ENCODE measurements around the gene MAPKAPK2.
"Not testable (repeated sequence)": the region's sequence is repeated elsewhere in the genome, so short reads cannot be mapped to it uniquely, and the experiment has no call there.

Gene MAPKAPK2

DNA sequence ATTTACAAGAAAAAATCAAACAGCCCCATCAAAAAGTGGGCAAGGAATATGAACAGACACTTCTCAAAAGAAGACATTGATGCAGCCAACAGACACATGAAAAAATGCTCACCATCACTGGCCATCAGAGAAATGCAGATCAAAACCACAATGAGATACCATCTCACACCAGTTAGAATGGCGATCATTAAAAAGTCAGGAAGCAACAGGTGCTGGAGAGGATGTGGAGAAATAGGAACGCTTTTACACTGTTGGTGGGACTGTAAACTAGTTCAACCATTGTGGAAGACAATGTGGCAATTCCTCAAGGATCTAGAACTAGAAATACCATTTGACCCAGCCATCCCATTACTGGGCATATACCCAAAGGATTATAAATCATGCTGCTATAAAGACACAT is 42.6 kb upstream of the MAPKAPK2 start:
- not testable (repeated sequence) for H3K9ac ChIP-seq (ENCODE audit: low read length)

GRCh38 chr1:206643118-206643698 is 41.5 kb upstream of the MAPKAPK2 start:
- no peak for DNase-seq
- Histone ChIP-seq H3K4ac (ENCODE audit: low read depth, low read length) (no peak overlapping the region), H2BK15ac (replicated peaks; ENCODE audit: low read depth) (no peak overlapping the region), H3K79me1 (ENCODE audit: low read length) (no peaks in the 10 kb centered on the region), H3K4me2 (ENCODE audit: low read length) (no peak overlapping the region), H3K4me1 (ENCODE audit: control insufficient read depth, low read depth, low read length) (no peaks in the 10 kb centered on the region), H3K9ac (ENCODE audit: low read length) (no peak overlapping the region), H2AK5ac (ENCODE audit: low read length) (no peak overlapping the region), H3K4me3 (ENCODE audit: low read length) (no peak overlapping the region), H4K5ac (ENCODE audit: low read length) (no peak overlapping the region), H3K36me3 (ENCODE audit: control insufficient read depth, insufficient read depth, low read length) (peaks cover 3% of the 10 kb centered on the region), H3K23ac (ENCODE audit: low read length) (no peak overlapping the region), H3K79me2 (ENCODE audit: control insufficient read depth, insufficient read depth, low read length) (no peaks in the 10 kb centered on the region), H2BK120ac (ENCODE audit: low read depth, low read length) (no peak overlapping the region), H3K27me3 (ENCODE audit: insufficient read depth, low read length, poor library complexity) (no peaks in the 10 kb centered on the region), H4K8ac (ENCODE audit: low read depth, low read length) (no peak overlapping the region), H3K56ac (ENCODE audit: low read length) (no peak overlapping the region), H3K27ac (ENCODE audit: low read depth, low read length) (no peak overlapping the region), H3K18ac (ENCODE audit: low read length) (no peak overlapping the region), H2BK5ac (ENCODE audit: low read length) (no peak overlapping the region)
- no CpG with 5 or more reads among the region's 3 CpGs for WGBS (ENCODE audit: extremely low coverage, insufficient coverage, low lambda C conversion rate)

More for the DNA sequence above, 42.6 kb upstream of the MAPKAPK2 start:
- not testable (repeated sequence) for H2AK5ac ChIP-seq (ENCODE audit: low read length); H3K23ac ChIP-seq (ENCODE audit: low read length); H2BK120ac ChIP-seq (ENCODE audit: low read depth, low read length); H2BK15ac ChIP-seq (replicated peaks; ENCODE audit: low read depth); H4K8ac ChIP-seq (ENCODE audit: low read depth, low read length); H3K79me1 ChIP-seq (ENCODE audit: low read length); H3K79me2 ChIP-seq (ENCODE audit: control insufficient read depth, insufficient read depth, low read length); H3K27ac ChIP-seq (ENCODE audit: low read depth, low read length); H4K5ac ChIP-seq (ENCODE audit: low read length); H3K4me2 ChIP-seq (ENCODE audit: low read length); DNase-seq; H3K4ac ChIP-seq (ENCODE audit: low read depth, low read length); H3K4me1 ChIP-seq (ENCODE audit: control insufficient read depth, low read depth, low read length); H3K4me3 ChIP-seq (ENCODE audit: low read length); H3K18ac ChIP-seq (ENCODE audit: low read length); H2BK5ac ChIP-seq (ENCODE audit: low read length); H3K36me3 ChIP-seq (ENCODE audit: control insufficient read depth, insufficient read depth, low read length); H3K56ac ChIP-seq (ENCODE audit: low read length); H3K27me3 ChIP-seq (ENCODE audit: insufficient read depth, low read length, poor library complexity)
- WGBS (ENCODE audit: extremely low coverage, insufficient coverage, low lambda C conversion rate): no CpG with 5 or more reads among the region's 2 CpGs

- Histone ChIP-seq H3K36me3 (ENCODE audit: control insufficient read depth, insufficient read depth, low read length) (peaks cover 4% of the 10 kb centered on the region), H2BK5ac (ENCODE audit: low read length) (no peak overlapping the region), H3K4me2 (ENCODE audit: low read length) (no peak overlapping the region), H3K79me1 (ENCODE audit: low read length) (no peaks in the 10 kb centered on the region), H3K4me1 (ENCODE audit: control insufficient read depth, low read depth, low read length) (no peaks in the 10 kb centered on the region), H2BK120ac (ENCODE audit: low read depth, low read length) (no peak overlapping the region), H4K8ac (ENCODE audit: low read depth, low read length) (no peak overlapping the region), H3K9ac (ENCODE audit: low read length) (no peak overlapping the region), H3K79me2 (ENCODE audit: control insufficient read depth, insufficient read depth, low read length) (no peaks in the 10 kb centered on the region), H3K56ac (ENCODE audit: low read length) (no peak overlapping the region), H3K4ac (ENCODE audit: low read depth, low read length) (no peak overlapping the region), H3K27ac (ENCODE audit: low read depth, low read length) (no peak overlapping the region), H4K5ac (ENCODE audit: low read length) (no peak overlapping the region), H2AK5ac (ENCODE audit: low read length) (no peak overlapping the region), H3K18ac (ENCODE audit: low read length) (no peak overlapping the region), H3K23ac (ENCODE audit: low read length) (no peak overlapping the region), H3K4me3 (ENCODE audit: low read length) (no peak overlapping the region), H3K27me3 (ENCODE audit: insufficient read depth, low read length, poor library complexity) (no peaks in the 10 kb centered on the region), H2BK15ac (replicated peaks; ENCODE audit: low read depth) (no peak overlapping the region)
- no CpG with 5 or more reads among the region's 1 CpG for WGBS (ENCODE audit: extremely low coverage, insufficient coverage, low lambda C conversion rate)
- no peak for DNase-seq
These were observed 38.2 kb upstream of the MAPKAPK2 start for GRCh38 chr1:206646504-206646903.

DNA sequence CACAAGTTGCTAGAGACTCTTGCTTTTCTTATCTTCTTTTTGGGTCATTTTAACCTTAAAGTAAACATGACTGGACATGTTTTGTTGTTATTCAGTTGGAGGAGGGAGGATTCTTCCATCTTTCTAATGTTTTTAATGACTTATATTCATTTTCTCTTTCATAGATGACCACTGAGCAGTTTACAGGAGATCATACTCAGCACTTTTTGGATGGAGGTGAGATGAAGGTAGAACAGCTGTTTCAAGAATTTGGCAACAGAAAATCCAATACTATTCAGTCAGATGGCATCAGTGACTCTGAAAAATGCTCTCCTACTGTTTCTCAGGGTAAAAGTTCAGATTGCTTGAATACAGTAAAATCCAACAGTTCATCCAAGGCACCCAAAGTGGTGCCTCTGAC is 37.5 kb upstream of the MAPKAPK2 start:
- peaks cover 4% of the 10 kb centered on the region for H3K36me3 ChIP-seq (ENCODE audit: control insufficient read depth, insufficient read depth, low read length)
- H3K27ac ChIP-seq (ENCODE audit: low read depth, low read length): no peak overlapping the region
- no peak overlapping the region for H2BK15ac ChIP-seq (replicated peaks; ENCODE audit: low read depth)
- no peak overlapping the region for H2AK5ac ChIP-seq (ENCODE audit: low read length)
- H3K4ac ChIP-seq (ENCODE audit: low read depth, low read length): no peak overlapping the region
- H3K4me2 ChIP-seq (ENCODE audit: low read length): no peak overlapping the region
- no peak overlapping the region for H3K56ac ChIP-seq (ENCODE audit: low read length)
- no peaks in the 10 kb centered on the region for H3K4me1 ChIP-seq (ENCODE audit: control insufficient read depth, low read depth, low read length)
- no peak overlapping the region for H3K18ac ChIP-seq (ENCODE audit: low read length)
- no peak overlapping the region for H4K5ac ChIP-seq (ENCODE audit: low read length)
- no peak overlapping the region for H3K4me3 ChIP-seq (ENCODE audit: low read length)
- no peaks in the 10 kb centered on the region for H3K79me2 ChIP-seq (ENCODE audit: control insufficient read depth, insufficient read depth, low read length)
- no peak for DNase-seq
- H3K27me3 ChIP-seq (ENCODE audit: insufficient read depth, low read length, poor library complexity): no peaks in the 10 kb centered on the region
- H2BK5ac ChIP-seq (ENCODE audit: low read length): no peak overlapping the region
- no peak overlapping the region for H3K23ac ChIP-seq (ENCODE audit: low read length)
- no peaks in the 10 kb centered on the region for H3K79me1 ChIP-seq (ENCODE audit: low read length)
- no peak overlapping the region for H2BK120ac ChIP-seq (ENCODE audit: low read depth, low read length)
- H3K9ac ChIP-seq (ENCODE audit: low read length): no peak overlapping the region
- no peak overlapping the region for H4K8ac ChIP-seq (ENCODE audit: low read depth, low read length)

GRCh38 chr1:206649261-206649921 is 35.3 kb upstream of the MAPKAPK2 start:
- H2BK120ac ChIP-seq (ENCODE audit: low read depth, low read length): no peak overlapping the region
- H3K27ac ChIP-seq (ENCODE audit: low read depth, low read length): no peak overlapping the region
- no peak overlapping the region for H3K9ac ChIP-seq (ENCODE audit: low read length)
- H3K4me3 ChIP-seq (ENCODE audit: low read length): no peak overlapping the region
- DNase-seq: no peak
- H2BK5ac ChIP-seq (ENCODE audit: low read length): no peak overlapping the region
- WGBS (ENCODE audit: extremely low coverage, insufficient coverage, low lambda C conversion rate): no CpG with 5 or more reads among the region's 5 CpGs
- peaks cover 4% of the 10 kb centered on the region for H3K36me3 ChIP-seq (ENCODE audit: control insufficient read depth, insufficient read depth, low read length)
- H3K79me1 ChIP-seq (ENCODE audit: low read length): no peaks in the 10 kb centered on the region
- H3K18ac ChIP-seq (ENCODE audit: low read length): no peak overlapping the region
- H2AK5ac ChIP-seq (ENCODE audit: low read length): no peak overlapping the region
- H3K4me1 ChIP-seq (ENCODE audit: control insufficient read depth, low read depth, low read length): no peaks in the 10 kb centered on the region
- no peak overlapping the region for H3K4me2 ChIP-seq (ENCODE audit: low read length)
- no peak overlapping the region for H3K23ac ChIP-seq (ENCODE audit: low read length)
- H3K79me2 ChIP-seq (ENCODE audit: control insufficient read depth, insufficient read depth, low read length): no peaks in the 10 kb centered on the region
- H2BK15ac ChIP-seq (replicated peaks; ENCODE audit: low read depth): no peak overlapping the region
- H3K4ac ChIP-seq (ENCODE audit: low read depth, low read length): no peak overlapping the region
- H3K56ac ChIP-seq (ENCODE audit: low read length): no peak overlapping the region
- H3K27me3 ChIP-seq (ENCODE audit: insufficient read depth, low read length, poor library complexity): no peaks in the 10 kb centered on the region
- no peak overlapping the region for H4K5ac ChIP-seq (ENCODE audit: low read length)
- no peak overlapping the region for H4K8ac ChIP-seq (ENCODE audit: low read depth, low read length)

DNA sequence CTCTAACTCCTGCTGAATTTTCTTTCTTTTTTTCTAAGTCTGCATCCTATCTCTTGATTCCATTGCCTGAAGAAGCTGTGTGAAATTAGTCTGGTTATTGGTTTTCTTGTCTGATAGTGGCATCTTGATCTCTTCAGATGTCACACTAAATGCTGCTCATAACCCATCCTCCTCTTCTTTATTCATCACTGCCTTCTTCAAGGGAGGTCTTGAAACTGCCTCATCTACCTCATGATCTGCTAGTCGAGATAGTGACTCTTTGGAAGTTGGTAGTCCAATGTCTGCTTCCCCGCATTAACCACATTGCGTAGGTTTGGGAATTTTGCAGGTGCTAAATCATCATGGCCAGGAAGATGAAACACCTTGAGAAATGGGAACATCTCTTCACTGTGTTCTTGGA is 33.7 kb upstream of the MAPKAPK2 start:
- no peaks in the 10 kb centered on the region for H3K27me3 ChIP-seq (ENCODE audit: insufficient read depth, low read length, poor library complexity)
- no CpG with 5 or more reads among the region's 3 CpGs for WGBS (ENCODE audit: extremely low coverage, insufficient coverage, low lambda C conversion rate)
- H3K27ac ChIP-seq (ENCODE audit: low read depth, low read length): no peak overlapping the region
- no peaks in the 10 kb centered on the region for H3K79me1 ChIP-seq (ENCODE audit: low read length)
- no peak overlapping the region for H3K4ac ChIP-seq (ENCODE audit: low read depth, low read length)
- no peaks in the 10 kb centered on the region for H3K79me2 ChIP-seq (ENCODE audit: control insufficient read depth, insufficient read depth, low read length)
- H3K56ac ChIP-seq (ENCODE audit: low read length): no peak overlapping the region
- no peak overlapping the region for H3K4me2 ChIP-seq (ENCODE audit: low read length)
- H3K4me1 ChIP-seq (ENCODE audit: control insufficient read depth, low read depth, low read length): no peaks in the 10 kb centered on the region
- H2BK120ac ChIP-seq (ENCODE audit: low read depth, low read length): no peak overlapping the region
- H4K5ac ChIP-seq (ENCODE audit: low read length): no peak overlapping the region
- H2BK5ac ChIP-seq (ENCODE audit: low read length): no peak overlapping the region
- H3K23ac ChIP-seq (ENCODE audit: low read length): no peak overlapping the region
- H4K8ac ChIP-seq (ENCODE audit: low read depth, low read length): no peak overlapping the region
- no peak for DNase-seq
- no peak overlapping the region for H3K4me3 ChIP-seq (ENCODE audit: low read length)
- H2BK15ac ChIP-seq (replicated peaks; ENCODE audit: low read depth): no peak overlapping the region
- no peak overlapping the region for H2AK5ac ChIP-seq (ENCODE audit: low read length)
- H3K18ac ChIP-seq (ENCODE audit: low read length): no peak overlapping the region
- no peak overlapping the region for H3K9ac ChIP-seq (ENCODE audit: low read length)
- H3K36me3 ChIP-seq (ENCODE audit: control insufficient read depth, insufficient read depth, low read length): peaks cover 4% of the 10 kb centered on the region

Data from mesendoderm (in vitro differentiated cells).